ENCODE measurements around the gene FN1.

The FN1 gene

DNA sequence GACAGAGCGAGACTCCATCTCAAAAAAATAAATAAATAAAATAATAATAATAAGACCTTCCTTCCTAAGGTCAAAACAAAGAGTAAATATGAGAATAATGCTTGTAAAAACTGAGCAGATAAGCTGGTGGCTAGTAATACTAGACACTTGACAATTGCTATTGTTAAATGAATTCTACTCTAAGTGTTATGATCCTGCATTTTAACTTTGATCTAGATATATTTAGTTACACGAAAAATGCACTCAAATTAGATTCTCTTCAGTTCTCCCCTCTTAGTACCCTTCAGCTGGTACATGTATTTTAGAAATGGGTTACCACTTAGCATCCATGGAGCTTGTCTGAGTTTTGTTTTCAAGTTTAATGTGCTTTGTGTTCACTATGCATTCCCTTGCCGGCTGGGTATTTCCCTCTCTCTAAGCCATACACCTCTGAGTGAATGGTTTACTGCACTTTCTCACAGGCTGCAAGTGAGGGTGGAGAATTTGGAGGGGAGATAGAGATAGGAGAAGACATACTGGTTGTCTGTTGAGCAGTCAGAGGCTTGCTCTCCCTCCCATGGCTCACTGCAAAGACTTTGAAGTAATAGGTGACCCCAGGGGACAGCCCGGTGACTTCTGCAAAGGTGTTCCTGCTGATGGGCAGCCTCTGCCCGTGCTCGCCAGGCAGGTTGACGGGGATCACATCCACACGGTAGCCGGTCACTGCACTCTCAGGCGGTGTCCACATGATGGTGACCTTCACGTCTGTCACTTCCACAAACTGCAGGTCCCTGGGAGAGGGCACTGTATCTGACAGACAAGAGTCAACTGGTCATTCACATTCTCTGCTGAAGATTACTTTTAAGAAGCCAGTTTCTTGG is 29.9 kb downstream of the FN1 start:
- no peak for DNase-seq

DNA sequence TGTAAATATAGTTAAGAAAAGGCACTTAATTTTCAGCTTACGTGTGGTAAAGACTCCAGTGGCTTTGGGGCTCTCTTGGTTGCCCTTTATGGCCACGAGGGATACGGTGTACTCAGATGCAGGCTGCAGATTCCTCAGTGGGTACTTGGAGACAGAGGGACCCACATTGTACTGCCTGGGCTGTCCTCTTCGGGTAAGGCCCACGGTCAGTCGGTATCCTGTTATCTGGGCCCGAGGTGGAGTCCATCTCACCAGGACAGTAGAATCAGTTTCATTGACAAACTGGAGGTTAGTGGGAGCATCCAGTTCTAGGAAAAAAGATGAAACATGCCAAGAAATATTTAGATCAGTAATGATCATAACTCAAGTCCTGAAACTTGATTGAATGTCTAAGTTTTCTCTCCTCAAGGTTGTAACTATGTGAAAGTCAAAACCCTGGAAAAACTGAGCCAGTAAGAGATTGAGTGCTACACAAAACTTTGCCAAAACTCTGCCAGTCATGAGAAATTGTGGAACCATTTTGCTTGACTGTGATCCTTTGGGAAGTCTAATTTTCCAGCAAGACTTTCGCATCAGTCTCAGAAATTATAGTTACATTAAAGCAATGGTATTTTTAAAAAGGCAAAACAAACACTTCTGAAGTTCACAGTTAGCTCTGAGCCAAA is 31.4 kb downstream of the FN1 start:
- DNase-seq, result no peak

GRCh38 chr2:215403441-215404347 is 32.2 kb downstream of the FN1 start:
- DNase-seq, result no peak

DNA sequence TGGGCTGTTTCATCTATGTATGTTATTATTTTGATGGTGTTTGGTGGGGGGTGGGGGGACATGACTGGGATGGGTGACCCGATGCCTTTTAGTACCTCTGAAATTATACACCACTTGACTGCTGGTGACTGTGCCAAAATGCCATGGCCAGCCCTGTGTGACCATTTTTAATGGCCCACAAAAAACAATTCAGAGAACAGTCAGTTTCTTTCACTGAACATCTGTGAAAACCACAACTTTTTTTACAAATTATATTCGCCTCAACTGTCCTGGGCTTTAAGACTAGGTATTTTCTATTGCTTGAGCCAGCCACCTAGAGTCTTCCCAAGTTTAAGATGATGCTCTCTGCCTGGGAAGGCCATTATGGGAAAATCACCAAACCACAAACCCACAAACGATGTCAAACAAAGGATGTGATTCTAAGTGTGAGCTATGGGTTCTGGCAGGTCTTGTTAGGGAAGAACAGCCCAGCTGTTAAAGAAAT is 33.9 kb downstream of the FN1 start:
- DNase-seq, result no peak

DNA sequence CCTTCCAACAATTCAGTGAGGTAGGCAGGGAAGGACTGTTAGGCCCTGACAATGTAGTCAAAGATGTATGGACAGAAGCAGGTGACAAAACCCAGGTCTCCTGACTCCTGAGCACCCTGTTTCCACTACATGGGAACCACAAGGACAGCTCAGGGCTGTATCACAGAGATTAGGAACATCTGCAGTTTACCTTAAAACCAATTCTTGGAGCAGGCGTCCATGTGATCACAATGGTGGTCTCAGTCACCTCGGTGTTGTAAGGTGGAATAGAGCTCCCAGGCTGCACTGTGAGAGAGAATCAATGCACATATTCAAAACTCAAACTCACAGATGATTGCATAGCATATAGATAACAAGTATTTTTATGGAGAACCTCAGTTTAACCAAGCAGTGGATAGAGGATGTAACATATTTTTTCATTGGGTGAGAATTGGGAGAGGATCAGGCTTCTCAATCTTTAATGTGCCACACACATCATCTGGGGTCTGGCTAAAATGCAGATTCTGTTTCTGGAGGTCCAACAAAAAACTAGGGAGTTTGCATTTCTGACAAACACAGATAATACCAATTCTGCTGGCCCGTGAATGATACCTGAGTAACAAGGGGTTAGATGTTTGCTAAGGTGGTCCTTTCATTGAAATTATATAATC is 36.7 kb downstream of the FN1 start:
- no peak for DNase-seq

GRCh38 chr2:215397632-215398341 is 38.1 kb downstream of the FN1 start:
- DNase-seq, result no peak

GRCh38 chr2:215396595-215397313 is 39.1 kb downstream of the FN1 start:
- DNase-seq, result no peak

- DNase-seq, result no peak
These were observed 40.0 kb downstream of the FN1 start for GRCh38 chr2:215395687-215396460.

GRCh38 chr2:215394102-215394805 is 41.6 kb downstream of the FN1 start:
- no peak for DNase-seq

- no peak for DNase-seq
These were observed 43.1 kb downstream of the FN1 start for GRCh38 chr2:215392687-215393270.

GRCh38 chr2:215392164-215392563 is 43.7 kb downstream of the FN1 start:
- no peak for DNase-seq

- DNase-seq, result no peak
These were observed 44.3 kb downstream of the FN1 start for GRCh38 chr2:215391531-215391930.

DNA sequence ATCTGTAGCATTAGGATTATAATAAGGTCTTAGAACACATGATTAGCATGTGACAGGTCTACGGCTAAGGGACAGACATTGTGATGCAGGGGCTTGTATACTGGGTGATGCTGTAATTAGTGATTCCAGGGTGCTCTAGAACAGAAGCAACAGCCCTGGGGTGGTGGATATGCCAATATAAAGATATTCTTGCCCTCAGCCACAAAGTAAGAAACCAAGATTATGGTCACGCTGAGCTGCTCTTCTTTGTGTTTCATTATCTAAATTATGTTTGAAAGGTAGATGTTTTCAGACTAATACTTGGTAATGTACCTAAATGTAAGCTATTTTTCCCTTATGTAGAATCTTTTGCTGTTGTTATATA is 45.3 kb downstream of the FN1 start:
- DNase-seq, result no peak

GRCh38 chr2:215388002-215388728 is 47.7 kb downstream of the FN1 start:
- DNase-seq, result no peak

- DNase-seq, result no peak
These were observed 49.3 kb downstream of the FN1 start for GRCh38 chr2:215386566-215386965.

DNA sequence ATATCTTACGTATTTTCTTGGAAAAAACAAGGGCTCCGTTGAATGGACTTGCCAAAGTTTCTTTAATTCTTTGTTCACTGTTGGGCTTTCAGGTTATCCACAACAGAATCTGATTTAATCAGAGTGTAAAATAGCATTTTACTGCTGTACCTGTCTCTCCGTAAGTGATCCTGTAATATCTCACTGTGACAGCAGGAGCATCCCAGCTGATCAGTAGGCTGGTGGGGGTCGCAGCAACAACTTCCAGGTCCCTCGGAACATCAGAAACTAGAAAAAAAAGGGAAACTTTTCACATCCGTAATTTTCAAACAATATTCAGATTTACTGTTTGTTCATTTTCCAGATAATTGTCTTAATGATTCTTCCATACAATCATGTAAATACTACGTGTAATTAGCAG is 51.2 kb downstream of the FN1 start:
- DNase-seq, result no peak

DNA sequence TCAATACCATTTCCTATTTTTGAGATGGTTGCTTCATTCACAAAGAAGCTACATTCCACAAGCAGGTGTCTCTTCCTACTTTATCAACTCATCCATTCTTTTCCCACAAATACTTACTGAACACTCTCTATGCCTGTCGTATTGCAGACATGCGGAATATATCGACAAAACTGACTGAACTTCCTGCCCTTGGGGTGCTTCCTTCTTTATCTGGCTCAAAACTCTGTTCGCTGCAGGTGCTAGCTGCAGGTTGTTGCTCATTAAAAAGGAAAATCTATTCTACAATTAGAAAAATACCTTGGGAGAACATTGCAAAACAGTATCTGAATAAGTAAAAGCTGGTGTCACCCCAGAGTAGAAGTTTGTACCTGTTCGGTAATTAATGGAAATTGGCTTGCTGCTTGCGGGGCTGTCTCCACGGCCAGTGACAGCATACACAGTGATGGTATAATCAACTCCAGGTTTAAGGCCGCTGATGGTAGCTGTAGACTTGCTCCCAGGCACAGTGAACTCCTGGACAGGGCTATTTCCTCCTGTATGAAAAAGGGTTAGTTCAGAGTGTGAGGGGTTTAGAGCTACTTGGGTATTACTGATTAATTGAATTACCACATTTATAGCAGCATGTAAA is 52.1 kb downstream of the FN1 start:
- DNase-seq, result no peak

- no peak for DNase-seq
These were observed 53.4 kb downstream of the FN1 start for GRCh38 chr2:215382480-215382879.

Measured in NCI-H1694 (cell line).